HFF-Myc (cell line): ENCODE results near the gene PCOLCE2.

Experiments used
- DNase-seq: peaks from one replicate; pipeline ENCODE4 v3.0.0-alpha.2; 2011; ENCODE audit warnings: low read depth; ENCODE audit errors: extremely low read depth
- H3K4me3 ChIP-seq: replicated peaks from 2 replicates; pipeline ENCODE4 v1.5.1; 2011; ENCODE audit warnings: low read depth, mild to moderate bottlenecking, control low read depth, low read length
- TF ChIP-seq, protein P1 (sequence below): IDR thresholded peaks from 2 replicates; pipeline ENCODE4 v1.5.1; 2012; ENCODE audit warnings: mild to moderate bottlenecking, low read depth, low read length, control low read depth; ENCODE audit errors: missing control alignments

PCOLCE2 gene

DNA sequence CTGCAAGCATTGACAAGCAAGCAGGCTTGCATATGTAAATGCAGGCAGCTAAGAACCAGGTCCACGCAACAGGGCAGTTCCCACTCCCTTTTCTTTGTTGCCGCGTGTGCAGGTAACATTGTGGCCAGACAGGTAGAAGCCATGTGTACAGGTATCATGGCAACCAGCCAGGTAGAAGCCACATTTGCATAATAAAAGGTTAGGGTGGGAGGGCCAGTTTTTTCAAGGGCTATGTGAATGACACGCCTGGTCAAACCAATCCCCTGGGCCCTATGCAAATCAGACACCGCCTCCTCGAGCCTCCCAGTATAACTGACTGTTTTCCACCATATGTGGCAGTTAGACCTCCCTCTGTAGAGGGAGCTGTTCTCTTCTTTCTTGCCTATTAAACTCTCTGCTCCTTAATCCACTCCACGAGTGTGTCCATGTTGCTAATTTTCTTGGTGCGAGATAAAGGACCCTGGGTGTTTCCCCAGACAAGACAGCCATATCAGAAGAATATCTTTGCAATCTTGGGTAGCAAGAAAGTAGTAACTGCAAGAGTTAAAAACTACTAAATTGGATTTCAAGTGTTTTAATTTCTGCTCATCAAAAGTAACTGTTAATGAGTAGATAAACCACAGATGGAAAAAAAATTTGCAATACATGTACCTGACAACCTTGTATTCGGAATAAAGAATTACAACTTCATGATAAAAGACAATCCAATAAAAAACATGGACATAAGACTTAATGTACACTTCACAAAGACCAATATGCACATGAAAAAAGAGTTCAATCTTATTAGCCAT is 21.8 kb downstream of the PCOLCE2 start:
- TF ChIP-seq, protein P1, sequence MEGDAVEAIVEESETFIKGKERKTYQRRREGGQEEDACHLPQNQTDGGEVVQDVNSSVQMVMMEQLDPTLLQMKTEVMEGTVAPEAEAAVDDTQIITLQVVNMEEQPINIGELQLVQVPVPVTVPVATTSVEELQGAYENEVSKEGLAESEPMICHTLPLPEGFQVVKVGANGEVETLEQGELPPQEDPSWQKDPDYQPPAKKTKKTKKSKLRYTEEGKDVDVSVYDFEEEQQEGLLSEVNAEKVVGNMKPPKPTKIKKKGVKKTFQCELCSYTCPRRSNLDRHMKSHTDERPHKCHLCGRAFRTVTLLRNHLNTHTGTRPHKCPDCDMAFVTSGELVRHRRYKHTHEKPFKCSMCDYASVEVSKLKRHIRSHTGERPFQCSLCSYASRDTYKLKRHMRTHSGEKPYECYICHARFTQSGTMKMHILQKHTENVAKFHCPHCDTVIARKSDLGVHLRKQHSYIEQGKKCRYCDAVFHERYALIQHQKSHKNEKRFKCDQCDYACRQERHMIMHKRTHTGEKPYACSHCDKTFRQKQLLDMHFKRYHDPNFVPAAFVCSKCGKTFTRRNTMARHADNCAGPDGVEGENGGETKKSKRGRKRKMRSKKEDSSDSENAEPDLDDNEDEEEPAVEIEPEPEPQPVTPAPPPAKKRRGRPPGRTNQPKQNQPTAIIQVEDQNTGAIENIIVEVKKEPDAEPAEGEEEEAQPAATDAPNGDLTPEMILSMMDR, result no peak
- no peak overlapping the region for H3K4me3 ChIP-seq
- DNase-seq, result no peak

DNA sequence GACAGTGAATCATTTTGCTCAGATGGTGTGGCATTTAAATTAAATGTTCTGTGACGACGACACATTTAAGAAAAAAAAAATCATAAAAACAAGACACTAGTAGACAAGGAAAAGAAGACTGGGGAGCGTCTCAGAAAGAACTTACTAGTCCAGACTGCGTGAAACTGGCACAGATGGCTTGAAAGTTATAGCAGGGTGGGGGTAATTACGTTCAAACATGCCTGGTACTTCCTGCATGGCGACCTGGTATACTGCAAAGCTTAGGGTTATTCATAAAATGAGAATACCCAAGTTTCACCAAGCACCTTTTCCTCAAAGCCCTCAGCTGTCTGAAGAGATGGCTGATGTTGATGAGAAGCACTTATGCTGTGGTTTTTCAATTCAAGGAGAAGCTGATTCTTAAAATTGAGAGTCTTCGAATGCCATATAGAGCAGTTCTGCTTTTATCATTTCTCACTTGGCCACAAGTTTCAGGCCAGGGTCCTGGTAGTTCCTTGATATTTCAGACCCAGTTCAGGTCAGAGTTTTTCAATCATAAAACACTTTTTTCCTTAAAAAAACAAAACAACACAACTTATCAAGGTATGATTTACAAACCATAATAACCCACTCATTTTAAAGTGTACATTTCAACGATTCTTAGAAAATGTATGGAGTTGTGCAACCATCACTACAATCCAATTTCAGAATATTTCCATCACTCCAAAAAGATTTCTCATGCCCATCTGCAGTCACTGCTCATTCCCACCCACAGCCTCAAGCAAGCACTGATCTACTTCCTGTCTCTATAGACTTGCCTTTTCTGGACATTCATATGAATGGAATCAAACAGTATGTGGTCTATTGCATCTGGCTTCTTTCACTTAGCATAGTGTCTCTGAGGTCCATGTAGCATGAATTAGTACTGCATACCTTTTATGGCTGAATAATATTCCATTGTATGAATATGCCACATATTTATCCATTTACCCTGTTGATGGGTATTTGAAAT is 24.7 kb downstream of the PCOLCE2 start:
- DNase-seq, result no peak
- H3K4me3 ChIP-seq, result no peak overlapping the region
- TF ChIP-seq, protein P1, result no peak

DNA sequence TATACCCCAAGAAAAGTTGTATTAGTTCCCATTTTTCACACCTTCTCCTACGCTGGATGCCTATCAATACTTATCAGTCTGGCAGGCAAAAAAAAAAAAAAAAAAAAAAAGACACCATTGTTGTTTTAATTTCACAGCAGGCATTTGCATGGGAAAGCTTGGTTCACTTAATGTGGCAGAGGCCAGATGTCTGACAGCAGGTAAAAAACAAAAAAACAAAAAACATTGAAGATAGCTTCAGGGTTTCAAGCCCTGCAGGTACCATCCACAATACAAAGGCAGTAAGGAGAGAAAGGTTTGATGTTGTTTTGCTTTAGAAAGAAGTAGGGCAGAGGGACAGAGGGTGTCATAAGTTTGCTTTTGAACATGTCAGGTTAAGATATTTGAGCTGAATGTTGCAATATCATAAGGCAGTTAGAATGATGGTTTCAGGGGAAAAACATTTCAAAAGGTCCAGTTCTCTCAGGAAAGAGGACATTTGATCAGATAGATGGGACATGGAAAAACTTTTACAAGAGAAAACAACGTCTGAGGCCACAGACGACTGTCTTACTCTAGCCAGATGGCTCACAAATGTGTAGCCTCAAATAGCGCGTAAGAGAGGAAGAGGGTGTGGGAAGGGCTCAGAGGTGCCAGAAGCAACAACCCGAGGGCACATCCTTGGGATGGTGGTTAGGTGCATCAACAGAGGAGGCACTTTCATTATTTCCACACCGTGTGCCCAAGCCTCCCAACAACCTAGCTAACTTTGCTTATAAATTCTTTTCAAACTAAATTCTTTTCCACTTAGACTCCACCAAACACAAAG is 25.7 kb downstream of the PCOLCE2 start:
- H3K4me3 ChIP-seq, result no peak overlapping the region
- no peak for DNase-seq
- TF ChIP-seq, protein P1, result no peak

DNA sequence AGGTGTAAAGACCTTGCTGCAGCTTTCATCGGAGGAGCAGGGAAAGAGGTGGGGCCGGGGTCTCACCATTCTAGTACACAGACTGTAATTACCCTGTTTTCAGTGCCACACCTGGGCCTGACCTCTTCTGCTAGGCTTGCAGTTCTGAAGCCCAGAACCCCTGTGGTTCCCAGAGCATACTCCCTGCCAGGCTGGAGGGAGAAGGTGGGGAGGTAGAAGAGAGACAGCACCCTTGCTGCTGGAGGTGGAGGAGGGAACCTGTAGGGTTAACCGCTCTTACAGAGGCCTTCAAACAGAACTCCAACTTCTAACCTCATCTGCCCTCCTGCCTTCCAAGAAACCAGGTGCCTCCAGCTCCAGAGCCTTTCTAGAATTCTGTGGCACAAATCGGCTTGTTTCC is 27.0 kb downstream of the PCOLCE2 start:
- TF ChIP-seq, protein P1, result no peak
- no peak overlapping the region for H3K4me3 ChIP-seq
- no peak for DNase-seq

DNA sequence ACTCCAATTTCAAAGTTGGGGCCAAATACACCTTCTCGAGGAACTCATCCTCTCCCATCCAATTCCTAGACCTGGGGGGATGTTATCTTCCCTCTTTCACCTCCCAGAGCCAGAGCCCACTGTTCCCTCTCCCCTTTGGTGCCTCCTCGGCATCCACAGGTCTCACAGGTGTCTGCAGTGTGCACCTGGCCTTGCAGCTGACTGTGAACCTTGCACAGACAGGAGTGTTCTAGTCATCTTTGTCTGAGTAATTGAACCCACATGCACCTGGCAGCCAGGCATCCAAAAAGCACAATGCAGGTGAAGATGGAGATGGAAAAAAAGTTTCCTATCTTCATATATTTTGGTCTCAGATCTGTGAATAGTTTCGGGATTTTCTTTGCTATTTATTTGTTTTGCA is 30.8 kb downstream of the PCOLCE2 start:
- H3K4me3 ChIP-seq, result no peak overlapping the region
- DNase-seq, result no peak
- TF ChIP-seq, protein P1, result no peak

DNA sequence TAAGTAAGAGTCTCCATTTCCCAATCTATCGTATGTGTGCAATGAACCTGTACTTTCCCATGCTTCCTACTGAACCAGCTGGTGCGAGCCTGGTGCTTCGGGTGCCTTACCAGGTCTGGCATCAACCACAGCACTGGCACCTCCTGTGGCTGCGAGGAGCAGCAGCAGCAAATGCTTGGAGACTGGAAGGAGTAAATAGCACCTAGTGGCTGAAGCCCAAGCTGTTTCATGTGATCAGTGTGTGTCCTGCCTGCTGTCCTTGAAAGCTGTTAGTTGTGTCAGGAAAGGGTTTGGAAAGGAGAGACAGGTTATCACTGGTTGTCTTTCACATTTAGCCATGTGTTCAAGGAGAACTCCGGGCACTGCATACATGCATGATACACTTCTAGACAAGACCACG is 31.8 kb downstream of the PCOLCE2 start:
- no peak for DNase-seq
- TF ChIP-seq, protein P1, result no peak
- H3K4me3 ChIP-seq, result no peak overlapping the region
